HG02852 (cell line): Measurements from ENCODE around the gene SYNJ2.
"Not testable (repeated sequence)": the region's sequence is repeated elsewhere in the genome, so short reads cannot be mapped to it uniquely, and the experiment has no call there.

Source experiments
- ATAC-seq: cut with Tn5 transposase; IDR thresholded peaks from one replicate; pipeline ENCODE4 v1.9.1; 2021; ENCODE audit warnings: mild to moderate bottlenecking, moderate library complexity; ENCODE audit not compliant: unreplicated experiment

The SYNJ2 gene

DNA sequence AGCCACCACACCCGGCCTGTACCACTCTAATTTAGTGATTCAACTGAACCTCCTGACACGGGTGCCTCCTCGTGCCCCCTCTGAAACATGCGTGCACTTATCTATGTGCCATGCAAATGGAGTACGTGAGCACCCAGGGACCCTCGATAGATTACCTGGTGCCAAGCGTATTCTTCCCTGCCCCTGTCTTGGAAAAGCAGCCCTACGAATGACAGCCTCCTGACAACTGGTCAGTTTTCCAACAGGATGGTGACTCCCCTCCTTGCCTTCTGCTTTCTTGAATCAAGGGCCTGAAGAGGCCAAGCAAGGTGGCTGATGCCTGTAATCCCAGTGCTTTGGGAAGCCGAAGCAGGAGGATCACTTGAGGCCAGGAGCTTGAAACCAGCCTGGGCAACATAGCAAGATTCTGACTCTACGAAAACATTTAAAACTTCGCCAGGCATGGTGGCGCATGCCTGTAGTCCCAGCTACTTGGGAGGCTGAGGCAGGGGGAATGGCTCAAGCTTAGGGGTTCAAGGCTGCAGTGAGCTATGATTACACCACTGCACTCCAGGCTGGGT lies 25.4 kb upstream of the SYNJ2 start:
- no peak for ATAC-seq

DNA sequence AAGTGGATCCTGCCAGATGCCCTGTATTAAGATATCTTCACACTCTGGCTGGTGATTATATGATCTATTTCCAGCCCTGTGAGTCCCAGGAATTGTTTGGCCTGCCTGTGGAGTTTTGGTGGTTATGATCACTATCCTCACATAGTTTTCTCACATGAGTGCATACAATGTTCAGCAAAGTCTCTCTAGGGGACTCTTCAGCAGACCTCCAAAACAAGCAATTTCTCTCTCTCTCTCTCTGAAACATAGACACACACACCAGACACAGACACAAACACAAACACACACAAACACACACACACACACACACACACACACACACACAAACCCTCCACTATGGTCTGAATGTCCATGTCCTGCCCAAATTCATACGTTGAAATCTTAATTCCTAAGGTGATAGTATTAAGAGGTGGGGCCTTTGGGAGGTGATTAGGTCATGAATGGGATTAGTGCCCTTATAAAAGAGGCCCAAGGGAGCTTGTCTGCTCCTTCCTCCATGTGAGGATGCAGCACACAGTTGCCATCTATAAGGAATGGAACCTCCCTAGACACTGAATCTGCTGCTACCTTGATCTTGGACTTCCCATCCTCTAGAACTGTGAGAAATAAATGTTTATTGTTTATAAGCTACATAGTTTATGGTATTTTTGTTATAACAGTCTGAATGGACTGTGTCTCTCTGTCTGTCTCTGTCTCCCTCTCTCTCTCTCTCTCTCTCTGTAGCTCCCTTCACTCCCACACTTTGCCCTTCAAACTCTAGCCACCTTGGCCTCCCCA lies 22.0 kb upstream of the SYNJ2 start:
- no peak for ATAC-seq

- no peak for ATAC-seq
Observed at GRCh38 chr6:157961153-157961831, 20.4 kb upstream of the SYNJ2 start.

DNA sequence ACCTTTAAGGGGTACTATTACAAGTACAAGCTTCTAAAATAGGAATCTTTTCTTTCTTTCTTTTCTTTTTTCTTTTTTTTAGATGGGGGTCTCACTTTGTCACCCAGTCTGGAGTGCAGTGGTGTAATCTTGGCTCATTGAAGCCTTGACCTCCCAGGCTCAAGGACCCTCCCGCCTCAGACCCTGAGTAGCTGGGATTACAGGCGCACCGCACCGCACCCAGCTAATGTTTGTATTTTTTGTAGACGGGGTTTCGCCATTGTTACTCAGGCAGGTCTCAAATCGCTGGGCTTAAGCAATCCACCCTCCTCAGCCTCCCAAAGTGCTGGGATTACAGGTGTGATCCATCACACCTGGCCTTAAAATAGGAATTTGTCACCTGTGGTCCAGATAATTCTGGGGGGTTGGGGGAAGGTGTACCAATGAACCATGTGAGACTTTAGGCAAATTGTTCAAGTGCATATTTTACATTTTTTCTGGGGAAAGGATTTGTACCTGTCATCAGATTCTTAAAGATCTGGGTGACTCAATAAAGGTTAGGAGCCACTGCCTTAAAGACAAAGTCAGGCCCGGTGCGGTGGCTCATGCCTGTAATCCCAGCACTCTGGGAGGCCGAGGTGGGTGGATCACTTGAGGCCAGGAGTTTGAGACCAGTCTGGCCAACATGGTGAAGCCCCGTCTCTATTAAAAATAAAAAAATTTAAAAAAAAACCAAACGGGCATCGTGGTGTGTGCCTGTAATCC lies 19.7 kb upstream of the SYNJ2 start:
- ATAC-seq: no peak

DNA sequence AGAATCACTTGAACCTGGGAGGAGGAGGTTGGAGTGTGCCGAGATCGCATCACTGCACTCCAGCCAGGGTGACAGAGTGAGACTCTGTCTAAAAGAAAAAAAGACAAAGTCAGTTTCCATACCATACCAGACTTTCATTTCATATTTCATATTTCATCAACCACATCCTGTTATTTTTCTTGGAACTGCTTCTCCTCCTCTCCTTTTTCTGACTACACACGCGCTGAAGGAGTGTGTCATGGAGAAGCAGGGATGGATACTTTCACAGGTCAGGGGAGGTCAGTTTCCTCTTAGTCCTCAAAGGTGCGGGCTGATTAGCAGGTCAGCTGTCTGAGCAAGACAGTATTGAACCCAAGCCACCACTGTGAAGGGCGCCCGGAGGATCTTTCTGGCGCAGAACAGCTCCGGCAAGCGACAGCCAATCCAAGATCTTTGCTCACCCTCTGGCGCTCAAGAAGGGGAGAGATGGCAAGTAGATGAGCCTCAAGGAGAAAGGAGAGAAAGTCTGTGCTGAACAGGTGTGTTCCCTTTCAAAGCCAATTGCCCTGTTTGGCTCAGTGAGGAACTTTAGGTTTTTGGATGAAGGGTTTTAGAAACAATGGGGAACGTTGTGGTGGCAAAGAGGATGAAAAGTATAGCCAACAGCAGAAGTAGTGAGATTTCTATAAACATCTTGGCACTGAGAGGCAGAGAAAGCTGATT lies 18.9 kb upstream of the SYNJ2 start:
- no peak for ATAC-seq

DNA sequence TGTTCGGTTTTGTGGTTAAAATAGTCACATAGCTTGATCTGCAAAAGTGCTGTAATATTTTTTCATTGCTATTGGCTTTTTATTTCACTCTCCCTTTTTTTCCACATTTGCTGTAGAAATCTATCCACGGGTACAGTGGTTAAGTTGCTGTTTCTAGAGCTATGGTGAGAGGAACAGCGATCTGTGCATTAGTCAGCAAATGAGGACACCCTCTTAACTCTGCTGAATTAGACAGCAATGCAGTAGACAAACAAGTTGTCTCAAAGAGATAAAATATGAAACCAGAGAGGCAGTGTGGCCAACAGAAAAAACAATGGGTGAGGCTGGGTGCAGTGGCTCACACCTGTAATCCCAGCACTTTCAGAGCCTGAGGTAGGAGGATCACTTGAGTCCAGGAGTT lies 17.6 kb upstream of the SYNJ2 start:
- ATAC-seq: no peak

DNA sequence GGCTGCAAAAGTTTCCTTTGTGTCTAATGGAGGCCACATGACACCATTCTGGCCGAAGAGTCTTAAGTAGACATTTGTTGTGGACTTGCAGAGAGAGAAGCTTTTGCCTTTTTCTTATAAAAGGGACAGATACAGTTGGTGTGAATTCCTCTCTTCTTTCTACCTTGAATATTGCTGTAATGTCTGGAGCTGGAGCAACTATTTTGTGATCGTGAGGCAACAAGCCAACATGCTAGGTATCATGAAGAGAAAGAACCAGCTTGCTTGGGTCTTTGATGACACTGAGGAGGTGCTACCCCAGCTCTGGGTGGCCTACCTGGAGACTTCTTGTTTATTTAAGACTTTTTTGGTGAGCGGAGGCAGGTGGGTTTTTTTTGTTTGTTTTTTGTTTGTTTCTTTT lies 16.3 kb upstream of the SYNJ2 start:
- no peak for ATAC-seq

- no peak for ATAC-seq
Observed at GRCh38 chr6:157966589-157966977, 15.1 kb upstream of the SYNJ2 start.

DNA sequence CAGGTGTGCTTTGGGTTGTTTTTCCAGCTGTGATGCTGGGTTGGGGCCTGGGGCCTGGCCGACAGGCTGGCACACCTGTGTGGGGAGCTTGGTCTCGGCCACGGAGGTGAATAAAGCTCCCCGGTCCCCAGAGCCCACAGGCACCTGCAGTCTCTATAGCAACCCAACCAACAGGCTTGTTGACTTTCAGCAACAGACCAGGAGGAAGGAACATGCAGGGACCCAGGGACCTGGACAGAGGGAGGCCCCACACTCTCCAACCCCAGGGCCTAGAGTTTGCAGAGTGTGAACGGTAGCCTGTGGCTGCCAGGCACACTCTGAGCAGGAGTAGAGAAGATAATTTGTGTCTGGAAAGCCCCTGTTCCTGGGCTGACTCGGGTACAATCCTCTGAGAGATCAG lies 14.6 kb upstream of the SYNJ2 start:
- no peak for ATAC-seq

DNA sequence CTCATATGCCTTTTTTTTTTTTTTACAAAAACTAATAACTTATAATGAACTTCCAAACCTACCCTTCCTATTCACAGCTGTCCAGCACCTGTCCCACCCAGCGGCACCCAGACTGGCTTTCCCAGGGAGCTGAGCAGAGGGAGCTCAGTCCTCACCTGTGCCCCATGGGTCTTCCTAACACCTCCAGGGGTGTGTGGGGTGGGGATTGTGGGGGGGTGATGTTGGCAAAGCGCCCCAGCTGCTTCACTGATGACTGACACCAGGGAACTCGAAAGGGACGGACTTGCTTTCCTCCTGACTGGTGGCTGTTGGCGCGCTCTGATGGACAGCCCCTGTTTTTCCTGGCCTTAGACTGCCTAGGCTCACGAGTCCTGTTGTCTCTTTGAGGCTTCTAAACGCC lies 14.2 kb upstream of the SYNJ2 start:
- ATAC-seq: no peak

DNA sequence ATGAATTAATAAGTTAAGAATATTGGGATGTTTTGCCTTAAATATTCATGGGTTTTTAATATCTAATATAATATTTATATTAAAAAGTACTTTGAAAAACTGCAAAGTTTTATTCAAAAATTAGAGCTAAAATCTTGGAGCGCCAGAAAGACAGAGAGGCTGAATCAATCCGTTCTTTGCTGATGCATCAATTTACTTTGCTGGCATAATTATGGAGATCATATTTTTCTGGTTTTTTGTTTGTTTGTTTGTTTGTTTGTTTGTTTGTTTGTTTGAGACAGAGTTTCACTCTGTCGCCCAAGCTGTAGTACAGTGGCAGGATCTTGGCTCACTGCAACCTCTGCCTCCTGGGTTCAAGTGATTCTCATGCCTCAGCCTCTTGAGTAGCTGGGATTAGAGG lies 9.5 kb upstream of the SYNJ2 start:
- not testable (repeated sequence) for ATAC-seq

DNA sequence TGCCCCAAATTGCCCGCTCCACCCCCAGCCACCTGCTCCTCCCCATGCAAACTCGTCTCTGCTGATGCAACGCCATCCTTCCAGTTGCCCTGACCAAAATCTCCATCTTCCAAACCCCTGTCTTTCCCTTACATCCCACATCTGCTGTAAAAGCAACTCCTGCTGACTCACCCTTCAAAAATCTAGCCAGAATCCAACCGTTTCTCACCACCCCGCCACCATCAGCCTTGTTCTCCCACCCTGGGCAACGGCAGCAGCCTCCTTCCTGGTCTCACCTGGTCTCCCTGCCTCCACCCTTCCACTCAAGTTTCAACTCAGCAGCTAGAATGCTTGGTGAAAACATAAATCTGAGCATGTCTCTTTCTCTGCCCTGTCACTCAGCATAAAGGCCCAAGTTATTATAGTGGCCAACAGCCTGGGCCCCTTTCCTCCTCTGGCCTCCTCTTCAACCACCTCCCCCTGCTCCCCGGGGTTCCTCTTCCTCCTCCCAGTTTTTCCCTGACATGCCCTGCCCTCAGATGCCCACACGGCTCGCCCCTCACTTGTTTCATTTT lies 7.2 kb upstream of the SYNJ2 start:
- no peak for ATAC-seq

DNA sequence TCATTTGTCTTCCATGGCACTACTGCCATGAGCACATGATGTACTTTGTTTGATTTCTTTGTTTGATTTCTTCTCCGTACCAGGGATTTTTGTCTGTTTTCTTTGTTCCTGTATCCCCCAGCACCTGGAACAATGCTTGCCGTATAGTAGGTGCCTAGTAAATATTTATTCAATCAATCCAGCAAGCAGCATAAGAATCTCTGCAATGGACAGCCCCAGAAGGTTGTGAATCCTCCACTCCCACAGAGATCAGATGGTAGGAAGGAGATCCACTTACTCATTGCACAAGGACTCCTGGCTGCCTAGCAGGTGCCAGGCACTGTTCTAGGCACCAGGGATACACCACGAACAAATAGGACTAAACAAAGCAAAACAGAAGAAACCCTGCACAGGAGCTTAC lies 6.7 kb upstream of the SYNJ2 start:
- no peak for ATAC-seq

GRCh38 chr6:157975456-157975855 lies 6.2 kb upstream of the SYNJ2 start:
- no peak for ATAC-seq

DNA sequence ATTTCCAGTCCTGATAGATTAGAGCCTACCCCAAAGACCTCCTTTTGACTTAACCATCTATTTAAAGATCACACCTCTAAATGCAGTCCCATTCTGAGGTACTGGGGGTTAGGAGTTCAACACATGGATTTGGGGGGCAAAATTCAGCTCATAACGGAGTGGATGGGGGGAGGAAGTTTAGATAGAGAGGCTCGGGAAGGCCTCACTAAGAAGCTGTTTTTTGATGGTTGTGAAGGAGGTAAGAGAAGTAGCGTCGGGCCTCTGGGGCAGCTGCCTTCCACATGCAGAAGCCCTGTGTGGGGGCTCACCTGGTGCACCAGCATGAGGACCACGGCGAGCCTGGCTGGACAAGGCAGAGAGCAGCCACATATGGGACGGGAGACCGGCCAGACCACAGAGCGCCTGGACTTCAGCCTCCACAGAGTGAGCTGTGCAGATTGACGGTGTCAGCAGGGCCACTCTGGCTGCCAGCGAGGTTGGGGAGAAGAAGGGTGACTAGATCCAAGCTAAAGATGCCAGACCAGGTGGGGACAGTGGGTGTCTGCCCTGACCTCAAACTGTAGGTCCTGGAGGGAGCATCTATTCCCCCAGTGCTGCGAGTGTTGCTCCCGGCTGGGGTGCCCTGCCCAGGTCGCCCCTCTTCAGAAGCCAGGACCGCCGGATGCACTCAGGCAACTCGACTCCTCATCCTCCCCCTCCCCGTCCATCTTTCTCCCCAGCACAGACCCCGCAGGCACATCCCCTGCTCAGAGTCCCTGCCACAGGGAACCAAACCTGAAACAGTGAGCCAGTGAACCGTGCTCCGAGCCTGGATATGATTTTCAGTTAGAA lies 5.1 kb upstream of the SYNJ2 start:
- ATAC-seq: no peak

DNA sequence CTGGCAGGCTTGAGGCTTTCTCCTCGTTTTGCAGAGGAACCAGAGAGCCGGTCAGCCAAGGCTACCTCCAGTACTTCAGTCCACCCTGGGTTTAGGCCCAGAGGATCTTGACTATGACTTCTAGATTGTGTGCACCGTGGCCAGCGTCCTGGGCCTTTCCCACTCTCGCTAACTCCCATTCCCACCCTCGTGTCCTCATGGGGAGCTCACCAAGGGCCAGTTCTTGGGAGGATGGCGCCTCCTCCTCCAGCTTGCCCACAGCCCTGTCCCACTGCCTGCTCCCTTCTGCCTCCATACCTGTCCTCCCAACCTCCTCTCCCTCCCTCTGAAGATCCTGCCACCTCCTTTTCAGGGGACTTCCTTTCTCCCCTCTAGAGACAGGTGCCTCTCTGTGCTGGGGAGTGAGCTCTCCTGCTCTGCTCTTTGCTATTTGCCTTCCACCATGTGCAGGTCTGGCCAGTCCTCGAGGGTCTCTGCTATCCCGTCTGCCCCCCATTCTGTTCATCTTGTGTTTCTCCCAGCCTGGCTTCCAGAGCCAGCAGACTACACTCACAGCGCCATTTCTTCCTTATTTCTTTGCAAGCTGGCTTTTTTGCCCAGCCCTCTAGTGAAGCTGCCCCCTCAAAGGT lies 4.4 kb upstream of the SYNJ2 start:
- no peak for ATAC-seq

DNA sequence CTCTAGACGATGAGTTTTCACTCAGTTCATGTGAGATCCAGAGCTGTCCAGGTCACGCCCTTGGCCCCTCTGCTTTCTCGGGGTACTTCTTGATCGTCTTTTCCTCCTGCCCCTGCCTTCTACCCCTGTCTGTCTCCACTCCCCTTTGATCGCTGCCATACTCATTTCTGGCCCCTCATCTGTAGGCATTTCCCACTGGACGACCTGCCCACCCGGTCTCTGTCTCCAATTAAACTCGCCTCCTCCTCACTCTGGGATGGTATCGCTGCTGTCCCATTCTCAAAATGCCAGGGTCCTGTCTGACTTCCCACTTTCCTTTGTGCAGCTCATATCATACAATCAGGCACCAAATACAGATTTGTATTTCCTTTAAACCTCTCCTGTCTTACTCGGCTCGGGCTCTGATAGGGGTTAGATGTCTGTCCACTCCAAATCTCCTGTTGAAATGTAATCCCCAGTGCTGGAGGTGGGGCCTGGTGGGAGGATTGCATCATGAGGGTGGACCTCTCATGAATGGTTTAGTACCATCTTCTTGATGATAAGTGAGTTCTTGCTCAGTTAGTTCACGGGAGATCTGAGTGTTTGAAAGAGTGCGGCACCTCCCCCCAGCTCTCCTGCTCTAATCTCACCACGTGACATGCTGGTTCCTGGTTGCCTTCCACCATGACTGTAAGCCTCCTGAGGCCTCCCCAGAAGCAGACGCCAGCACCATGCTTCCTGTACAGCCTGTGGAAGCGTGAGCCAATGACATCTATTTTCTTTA lies 3.5 kb upstream of the SYNJ2 start:
- no peak for ATAC-seq

- no peak for ATAC-seq
Observed at GRCh38 chr6:157980288-157981131, 1.2 kb upstream of the SYNJ2 start.
